Stimulated activated effector memory CD8-positive, alpha-beta T cell treated with anti-CD3 and anti-CD28 coated beads, Interleukin-12 subunit alpha, Interleukin-12 subunit beta, amount 100 ng/mL, for 72 hours (primary cell): ENCODE data around the gene TRIM54.
"Not testable (repeated sequence)": the region's sequence is repeated elsewhere in the genome, so short reads cannot be mapped to it uniquely, and the experiment has no call there.

Experiments used
- ATAC-seq: fragments of 150-1000 bp; cut with Tn5 transposase; 2 replicates; pipeline ENCODE4 v1.10.0; 2021
- DNase-seq, 2 donors: peaks; one replicate each; pipeline ENCODE4 v3.0.0; 2021 to 2022; ENCODE audit warnings: low spot score in 2 of 2
- H3K27ac Mint-ChIP-seq: one replicate; pipeline ENCODE4 v1.8.0; 2022; ENCODE audit warnings: mild to moderate bottlenecking, mixed read lengths
- H3K36me3 Mint-ChIP-seq: one replicate; pipeline ENCODE4 v1.8.0; 2022; ENCODE audit warnings: mild to moderate bottlenecking, mixed read lengths
- H3K4me1 Mint-ChIP-seq: one replicate; pipeline ENCODE4 v1.8.0; 2022; ENCODE audit warnings: mixed read lengths
- H3K4me3 Mint-ChIP-seq: one replicate; pipeline ENCODE4 v1.8.0; 2022; ENCODE audit warnings: mild to moderate bottlenecking, mixed read lengths
- H3K9me3 Mint-ChIP-seq: one replicate; pipeline ENCODE4 v1.8.0; 2022; ENCODE audit warnings: mixed read lengths

Gene TRIM54

GRCh38 chr2:27291865-27292264 lies 9.6 kb downstream of the TRIM54 start:
- no peak overlapping the region for H3K4me3 Mint-ChIP-seq

GRCh38 chr2:27294928-27295327 lies 12.7 kb downstream of the TRIM54 start:
- ATAC-seq (no peak), DNase-seq (no peak)
- no peaks in the 10 kb centered on the region for H3K9me3 Mint-ChIP-seq
- no peak overlapping the region for H3K4me3 Mint-ChIP-seq
- H3K4me1 Mint-ChIP-seq: no peaks in the 10 kb centered on the region
- no peaks in the 10 kb centered on the region for H3K36me3 Mint-ChIP-seq
- no peak overlapping the region for H3K27ac Mint-ChIP-seq

More at GRCh38 chr2:27291865-27292264, 9.6 kb downstream of the TRIM54 start:
- no peak overlapping the region for H3K27ac Mint-ChIP-seq
- ATAC-seq (no peak), DNase-seq (no peak)
- H3K9me3 Mint-ChIP-seq: no peaks in the 10 kb centered on the region
- no peaks in the 10 kb centered on the region for H3K36me3 Mint-ChIP-seq
- H3K4me1 Mint-ChIP-seq: no peaks in the 10 kb centered on the region

DNA sequence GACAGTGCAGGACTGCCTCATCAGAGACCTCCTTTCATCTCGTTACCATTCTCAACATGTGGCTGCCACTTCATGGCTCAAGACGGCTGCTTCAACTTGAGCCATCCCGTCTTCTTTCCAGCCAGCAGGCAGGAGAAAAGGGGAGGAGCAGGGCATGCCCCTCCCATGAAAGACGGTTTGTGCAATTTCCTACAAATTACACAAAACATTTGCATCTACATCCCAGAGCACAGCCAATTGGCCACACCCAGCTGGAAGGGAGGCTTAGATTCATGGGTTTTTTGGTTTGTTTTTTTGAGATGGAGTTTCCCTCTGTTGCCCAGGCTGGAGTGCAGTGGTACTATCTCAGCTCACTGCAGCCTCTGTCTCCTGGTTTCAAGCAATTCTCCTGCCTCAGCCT lies 14.3 kb downstream of the TRIM54 start:
- ATAC-seq (no peak), DNase-seq (no peak)
- no peaks in the 10 kb centered on the region for H3K36me3 Mint-ChIP-seq
- H3K27ac Mint-ChIP-seq: no peak overlapping the region
- H3K4me3 Mint-ChIP-seq: no peak overlapping the region
- no peaks in the 10 kb centered on the region for H3K4me1 Mint-ChIP-seq
- no peaks in the 10 kb centered on the region for H3K9me3 Mint-ChIP-seq

- H3K4me1 Mint-ChIP-seq: no peaks in the 10 kb centered on the region
- H3K9me3 Mint-ChIP-seq: no peaks in the 10 kb centered on the region
- H3K4me3 Mint-ChIP-seq: no peak overlapping the region
- no peak for ATAC-seq
- H3K36me3 Mint-ChIP-seq: no peaks in the 10 kb centered on the region
- no peak overlapping the region for H3K27ac Mint-ChIP-seq
- no peak for DNase-seq
Measured at GRCh38 chr2:27297195-27297594, 15.0 kb downstream of the TRIM54 start.

- H3K27ac Mint-ChIP-seq: no peak overlapping the region
Measured at GRCh38 chr2:27298391-27299080, 16.3 kb downstream of the TRIM54 start.

DNA sequence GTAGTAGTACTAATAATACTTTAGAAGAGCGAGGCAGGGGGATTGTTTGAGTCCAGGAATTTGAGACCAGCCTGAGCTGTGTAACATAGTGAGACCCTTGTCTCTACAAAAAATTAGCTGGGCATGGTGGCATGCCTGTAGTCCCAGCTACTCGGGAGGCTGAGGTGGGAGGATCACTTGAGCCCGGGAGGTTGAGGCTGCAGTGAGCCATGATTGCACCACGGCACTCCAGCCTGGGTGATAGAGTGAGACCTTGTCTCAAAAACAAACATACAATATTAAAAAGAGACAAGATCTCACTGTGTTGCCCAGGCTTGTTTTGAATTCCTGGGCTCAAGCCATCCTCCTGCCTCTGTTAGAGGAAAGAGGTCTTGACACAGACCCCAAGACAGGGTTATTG lies 18.4 kb downstream of the TRIM54 start:
- H3K27ac Mint-ChIP-seq, H3K4me3 Mint-ChIP-seq, H3K36me3 Mint-ChIP-seq, H3K4me1 Mint-ChIP-seq, DNase-seq, ATAC-seq, H3K9me3 Mint-ChIP-seq: not testable (repeated sequence)

More at GRCh38 chr2:27298391-27299080, 16.3 kb downstream of the TRIM54 start:
- ATAC-seq (no peak), DNase-seq (no peak)
- H3K4me1 Mint-ChIP-seq: no peaks in the 10 kb centered on the region
- no peak overlapping the region for H3K4me3 Mint-ChIP-seq
- no peaks in the 10 kb centered on the region for H3K36me3 Mint-ChIP-seq
- no peaks in the 10 kb centered on the region for H3K9me3 Mint-ChIP-seq

DNA sequence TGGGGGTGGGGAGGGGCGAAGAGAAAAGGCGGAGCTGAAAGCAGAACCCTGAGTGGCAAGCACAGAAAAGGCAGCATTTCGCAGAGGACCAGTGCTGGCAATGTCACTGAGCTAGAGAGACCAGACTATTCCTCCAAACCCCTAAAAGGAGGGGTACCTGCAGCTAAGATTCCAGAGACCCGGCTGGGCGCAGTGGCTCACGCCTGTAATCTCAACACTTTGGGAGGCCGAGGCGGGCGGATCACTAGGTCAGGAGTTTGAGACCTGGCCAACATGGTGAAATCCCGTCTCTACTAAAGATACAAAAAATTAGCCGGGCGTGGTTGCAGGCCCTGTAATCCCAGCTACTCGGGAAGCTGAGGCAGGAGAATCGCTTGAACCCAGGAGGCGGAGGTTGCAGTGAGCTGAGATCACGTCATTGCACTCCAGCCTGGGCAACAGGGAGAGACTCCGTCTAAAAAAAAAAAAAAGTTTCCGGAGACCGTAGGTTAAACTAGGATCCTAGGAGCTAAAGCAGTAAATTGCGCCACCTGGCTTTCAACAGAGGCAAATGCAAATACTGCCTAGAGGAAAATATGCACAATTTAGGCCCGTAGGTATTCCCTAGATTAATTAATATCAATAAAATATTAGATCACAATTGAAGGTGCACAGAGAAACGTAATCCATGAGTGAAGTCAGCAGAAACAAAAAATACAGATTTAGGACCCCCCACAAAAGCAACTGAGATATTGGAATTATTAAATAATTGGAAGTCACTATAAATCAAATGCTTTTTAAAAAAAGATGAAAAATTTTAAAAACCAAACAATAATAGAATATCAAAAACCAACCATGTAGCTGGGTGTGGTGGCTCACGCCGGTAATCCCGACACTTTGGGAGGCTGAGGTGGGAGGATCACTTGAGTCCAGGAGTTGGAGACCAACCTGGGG lies 21.1 kb downstream of the TRIM54 start:
- Mint-ChIP-seq H3K27ac (no peak overlapping the region), H3K4me3 (peak overlapping the region; percentile 25), H3K4me1 (peaks cover 12% of the 10 kb centered on the region), H3K9me3 (no peaks in the 10 kb centered on the region), H3K36me3 (no peaks in the 10 kb centered on the region)
- DNase-seq (peak; percentile 17 to 65), ATAC-seq (peak; percentile 62)

DNA sequence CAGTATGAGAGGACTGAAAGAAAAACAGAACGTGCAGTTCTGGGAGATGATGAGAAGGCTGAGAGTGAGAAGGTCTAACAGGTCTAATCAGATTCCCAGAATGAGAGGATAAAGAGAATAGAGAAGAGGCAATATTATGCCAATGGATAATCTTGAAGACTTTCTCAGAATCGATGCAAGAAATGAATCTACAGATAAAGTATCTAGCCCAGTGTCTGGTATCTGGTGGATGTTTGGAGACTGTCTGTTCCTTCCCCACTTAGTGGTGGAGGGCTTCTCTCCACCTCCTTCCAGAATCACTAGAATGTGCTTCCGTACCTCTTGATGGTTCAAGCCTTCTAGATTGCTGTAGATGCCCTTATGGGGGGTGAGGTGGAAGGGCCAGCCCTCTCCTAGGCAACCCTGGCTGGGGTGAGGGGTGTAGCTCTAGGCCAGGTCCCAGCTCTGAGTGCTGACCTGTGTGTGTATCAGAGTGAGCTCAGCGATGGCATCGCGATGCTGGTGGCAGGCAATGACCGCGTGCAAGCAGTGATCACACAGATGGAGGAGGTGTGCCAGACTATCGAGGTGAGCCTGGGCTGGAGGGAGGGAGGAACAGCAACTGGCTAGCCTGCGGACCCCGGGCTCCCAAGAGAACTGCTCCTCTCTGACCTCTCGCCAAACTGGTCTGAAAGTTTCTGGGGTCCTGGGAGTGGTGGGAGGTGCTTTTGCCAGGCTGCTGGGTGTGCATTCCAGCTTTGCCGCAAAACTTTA lies 22.4 kb downstream of the TRIM54 start:
- Mint-ChIP-seq H3K4me1 (peaks cover 12% of the 10 kb centered on the region), H3K27ac (no peak overlapping the region), H3K36me3 (no peaks in the 10 kb centered on the region), H3K4me3 (no peak overlapping the region), H3K9me3 (no peaks in the 10 kb centered on the region)
- ATAC-seq (no peak), DNase-seq (no peak)

DNA sequence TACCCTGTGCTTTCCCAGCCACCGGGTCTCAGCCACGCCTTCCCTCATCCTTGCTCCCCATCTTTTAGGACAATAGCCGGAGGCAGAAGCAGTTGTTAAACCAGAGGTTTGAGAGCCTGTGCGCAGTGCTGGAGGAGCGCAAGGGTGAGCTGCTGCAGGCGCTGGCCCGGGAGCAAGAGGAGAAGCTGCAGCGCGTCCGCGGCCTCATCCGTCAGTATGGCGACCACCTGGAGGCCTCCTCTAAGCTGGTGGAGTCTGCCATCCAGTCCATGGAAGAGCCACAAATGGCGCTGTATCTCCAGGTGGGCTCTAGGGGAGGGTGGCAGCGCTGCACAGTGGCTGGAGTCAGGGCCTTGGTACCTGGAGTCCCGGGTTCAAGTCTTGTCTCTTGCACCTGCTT lies 23.3 kb downstream of the TRIM54 start:
- Mint-ChIP-seq H3K36me3 (peaks cover 6% of the 10 kb centered on the region), H3K4me3 (peak overlapping the region; percentile 55)
- no peak for ATAC-seq

GRCh38 chr2:27306136-27306535 lies 23.9 kb downstream of the TRIM54 start:
- Mint-ChIP-seq H3K9me3 (no peaks in the 10 kb centered on the region), H3K4me1 (peaks cover 12% of the 10 kb centered on the region), H3K4me3 (peak overlapping the region; percentile 55), H3K27ac (no peak overlapping the region), H3K36me3 (peaks cover 12% of the 10 kb centered on the region)
- ATAC-seq (peak; percentile 36), DNase-seq (no peak)

More for the DNA sequence above, 23.3 kb downstream of the TRIM54 start:
- H3K27ac Mint-ChIP-seq: no peak overlapping the region
- no peak for DNase-seq
- H3K4me1 Mint-ChIP-seq: peaks cover 12% of the 10 kb centered on the region
- H3K9me3 Mint-ChIP-seq: no peaks in the 10 kb centered on the region

DNA sequence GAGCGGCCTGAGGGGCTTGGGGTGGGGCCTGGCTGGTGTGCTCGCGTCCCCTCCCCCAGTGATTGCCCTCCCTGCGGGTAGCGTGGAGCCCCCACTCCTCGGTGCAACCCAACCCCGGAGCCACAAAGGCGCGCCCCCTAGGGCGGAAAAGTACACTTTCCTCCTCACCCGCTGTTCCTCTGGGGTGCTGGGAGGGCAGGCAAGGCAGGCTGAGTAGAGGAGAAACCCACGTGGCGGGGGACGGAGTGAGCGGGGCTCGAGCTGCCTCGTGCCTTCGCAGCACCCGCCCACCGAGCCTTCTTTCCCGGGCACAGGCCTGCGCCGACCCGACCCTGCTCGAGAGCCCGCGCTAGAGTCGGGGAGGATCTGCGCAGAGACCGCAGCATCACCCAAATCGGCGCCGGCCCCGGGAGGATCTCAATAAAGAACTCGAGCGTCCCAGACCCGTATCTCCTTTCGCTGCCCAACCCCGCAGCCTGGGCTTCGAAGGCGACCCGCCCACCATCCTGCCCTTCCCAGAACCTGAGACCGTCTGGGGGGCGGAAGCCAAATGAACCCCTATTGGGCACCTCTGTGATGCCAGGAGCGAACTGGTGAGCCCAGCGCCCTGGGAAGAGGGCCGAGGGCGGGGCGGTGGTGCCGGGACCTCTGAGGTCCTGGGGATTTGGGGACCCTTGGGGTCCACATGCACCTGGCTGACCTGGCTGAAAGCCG lies 24.5 kb downstream of the TRIM54 start:
- Mint-ChIP-seq H3K9me3 (no peaks in the 10 kb centered on the region), H3K4me1 (peaks cover 12% of the 10 kb centered on the region), H3K27ac (no peak overlapping the region), H3K36me3 (peaks cover 18% of the 10 kb centered on the region), H3K4me3 (peak overlapping the region; percentile 55)
- peak; percentile 61 for ATAC-seq
- DNase-seq: peak; percentile 15 to 63

DNA sequence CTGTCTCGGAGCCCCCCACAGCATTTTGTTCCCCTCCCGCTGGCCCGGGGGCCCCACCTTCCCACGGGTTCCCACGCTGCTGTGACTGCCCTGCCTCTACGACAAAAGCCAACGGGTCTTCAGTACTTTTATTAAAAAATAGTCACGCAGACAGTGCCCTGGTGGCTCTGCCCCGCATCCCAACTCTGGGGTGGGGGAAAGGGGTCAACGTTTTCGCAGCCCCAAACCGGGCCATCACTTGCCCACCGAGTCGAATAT lies 25.0 kb downstream of the TRIM54 start:
- H3K9me3 Mint-ChIP-seq: no peaks in the 10 kb centered on the region
- no peak overlapping the region for H3K27ac Mint-ChIP-seq
- peaks cover 12% of the 10 kb centered on the region for H3K4me1 Mint-ChIP-seq
- H3K36me3 Mint-ChIP-seq: peaks cover 19% of the 10 kb centered on the region
- H3K4me3 Mint-ChIP-seq: peak overlapping the region; percentile 55
- DNase-seq (no peak), ATAC-seq (no peak)

DNA sequence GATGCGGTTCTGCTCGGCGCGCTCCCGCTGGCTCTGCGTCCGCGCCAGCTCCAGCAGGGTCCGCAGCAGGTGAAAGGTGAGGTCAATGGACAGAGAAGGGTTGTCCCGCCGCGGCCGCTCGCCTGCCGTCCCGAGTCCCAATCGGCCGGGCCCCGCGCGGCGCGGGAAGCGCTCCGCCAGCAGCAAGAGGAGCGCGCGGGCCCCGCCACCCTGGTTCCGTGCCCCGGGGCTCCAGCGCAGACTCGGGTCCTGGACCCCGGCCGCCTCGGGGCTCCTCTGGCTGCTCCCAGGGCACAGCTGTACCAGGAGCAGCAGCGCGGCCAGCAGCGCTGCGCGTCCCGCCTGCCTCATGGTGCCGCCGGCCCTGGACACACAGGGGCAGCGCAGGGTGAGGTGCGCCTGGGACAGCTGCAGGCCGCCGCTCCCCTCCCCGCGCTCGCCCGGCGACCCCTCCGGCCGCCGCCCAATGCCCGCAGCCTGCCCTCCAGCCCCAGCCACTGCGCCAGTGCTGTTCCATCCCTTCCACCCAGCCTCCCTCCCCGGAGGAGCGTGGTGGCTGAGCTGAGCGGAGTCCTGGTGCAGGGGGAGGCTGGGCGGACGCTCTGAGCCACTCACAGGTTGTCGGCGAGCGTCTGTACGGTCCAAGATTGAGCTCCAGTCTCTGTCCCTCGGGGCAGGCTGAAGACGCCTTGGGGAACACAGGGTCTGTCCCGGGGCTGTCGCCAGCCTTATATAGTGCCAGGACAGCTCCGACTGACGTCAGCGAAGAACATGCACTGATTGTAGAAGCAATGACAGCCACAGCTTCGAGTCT lies 25.5 kb downstream of the TRIM54 start:
- Mint-ChIP-seq H3K36me3 (peaks cover 19% of the 10 kb centered on the region), H3K9me3 (no peaks in the 10 kb centered on the region), H3K27ac (no peak overlapping the region), H3K4me1 (peaks cover 12% of the 10 kb centered on the region), H3K4me3 (peak overlapping the region; percentile 55)
- DNase-seq (no peak), ATAC-seq (no peak)

GRCh38 chr2:27308359-27308881 lies 26.2 kb downstream of the TRIM54 start, which contains the start of gene UCN:
Gene UCN, minus strand, starts transcription at chr2:27308445. Its CDS starts 550 bp downstream, at chr2:27307895.
- H3K9me3 Mint-ChIP-seq: no peaks in the 10 kb centered on the region
- ATAC-seq (no peak), DNase-seq (no peak)
- peaks cover 19% of the 10 kb centered on the region for H3K36me3 Mint-ChIP-seq
- peak within 1 kb of the TSS; percentile 55 for H3K4me3 Mint-ChIP-seq
- H3K4me1 Mint-ChIP-seq: peaks cover 12% of the 10 kb centered on the region
- no peak within 1 kb of the TSS for H3K27ac Mint-ChIP-seq
